ENCODE measurements around the gene KIAA1217.

KIAA1217 gene

DNA sequence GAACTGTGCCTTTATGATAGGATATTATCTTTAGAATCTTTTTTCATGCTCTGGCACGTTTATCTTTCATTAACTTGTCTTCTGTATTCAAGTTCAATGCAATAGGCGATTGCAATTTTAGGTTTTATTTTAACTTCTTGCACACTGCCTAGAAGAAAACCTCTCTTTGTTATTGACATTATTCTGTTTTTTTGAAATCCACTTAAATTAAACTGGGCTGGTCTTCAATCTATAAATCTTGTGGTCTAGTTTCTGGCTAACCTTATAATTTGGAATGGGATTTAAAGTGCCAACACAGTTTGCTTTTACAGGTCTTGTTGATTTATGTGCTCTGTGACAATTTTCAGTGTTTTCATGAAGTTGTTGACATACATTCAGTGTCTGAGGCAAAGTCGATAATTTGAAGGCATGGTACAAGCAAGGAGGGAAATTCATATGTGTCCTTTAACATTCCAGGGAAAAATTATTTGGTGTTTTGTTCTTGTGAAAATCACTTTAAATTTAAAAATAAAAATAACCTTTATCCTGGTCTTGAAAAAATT lies 240.9 kb downstream of the KIAA1217 start:
- no peak overlapping the region for H3K27ac ChIP-seq
- TF ChIP-seq ZFX (IDR thresholded peaks at IDR 0.05) = no peak
- TF ChIP-seq, protein P1, sequence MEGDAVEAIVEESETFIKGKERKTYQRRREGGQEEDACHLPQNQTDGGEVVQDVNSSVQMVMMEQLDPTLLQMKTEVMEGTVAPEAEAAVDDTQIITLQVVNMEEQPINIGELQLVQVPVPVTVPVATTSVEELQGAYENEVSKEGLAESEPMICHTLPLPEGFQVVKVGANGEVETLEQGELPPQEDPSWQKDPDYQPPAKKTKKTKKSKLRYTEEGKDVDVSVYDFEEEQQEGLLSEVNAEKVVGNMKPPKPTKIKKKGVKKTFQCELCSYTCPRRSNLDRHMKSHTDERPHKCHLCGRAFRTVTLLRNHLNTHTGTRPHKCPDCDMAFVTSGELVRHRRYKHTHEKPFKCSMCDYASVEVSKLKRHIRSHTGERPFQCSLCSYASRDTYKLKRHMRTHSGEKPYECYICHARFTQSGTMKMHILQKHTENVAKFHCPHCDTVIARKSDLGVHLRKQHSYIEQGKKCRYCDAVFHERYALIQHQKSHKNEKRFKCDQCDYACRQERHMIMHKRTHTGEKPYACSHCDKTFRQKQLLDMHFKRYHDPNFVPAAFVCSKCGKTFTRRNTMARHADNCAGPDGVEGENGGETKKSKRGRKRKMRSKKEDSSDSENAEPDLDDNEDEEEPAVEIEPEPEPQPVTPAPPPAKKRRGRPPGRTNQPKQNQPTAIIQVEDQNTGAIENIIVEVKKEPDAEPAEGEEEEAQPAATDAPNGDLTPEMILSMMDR (conservative IDR thresholded peaks at IDR 0.05) = no peak

DNA sequence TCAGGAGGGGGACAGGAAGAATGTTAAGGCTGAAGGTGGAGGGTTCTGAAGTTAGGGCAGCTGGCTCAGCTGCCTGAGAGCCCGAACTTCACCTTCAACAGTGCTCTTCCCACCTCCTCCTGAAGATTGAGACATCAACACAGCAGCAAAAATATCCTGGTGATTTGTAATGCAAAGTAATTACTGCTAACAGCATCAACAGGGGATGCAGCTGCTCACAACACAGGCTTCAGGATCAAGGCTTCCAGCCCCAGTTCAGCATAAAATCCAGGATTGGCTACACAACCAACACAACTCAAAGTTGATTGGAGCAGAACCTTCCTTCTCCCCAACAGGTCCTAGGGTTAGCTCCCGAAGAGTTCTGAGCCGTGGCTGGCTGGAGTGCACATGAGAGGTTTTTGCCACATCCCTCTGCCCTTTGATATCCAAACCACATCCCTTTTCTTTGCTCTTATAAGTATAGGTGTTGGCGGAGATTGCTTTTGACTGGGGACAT lies 242.4 kb downstream of the KIAA1217 start:
- TF ChIP-seq ZFX (IDR thresholded peaks at IDR 0.05) = no peak
- TF ChIP-seq, protein P1 (conservative IDR thresholded peaks at IDR 0.05) = no peak
- no peak overlapping the region for H3K27ac ChIP-seq

DNA sequence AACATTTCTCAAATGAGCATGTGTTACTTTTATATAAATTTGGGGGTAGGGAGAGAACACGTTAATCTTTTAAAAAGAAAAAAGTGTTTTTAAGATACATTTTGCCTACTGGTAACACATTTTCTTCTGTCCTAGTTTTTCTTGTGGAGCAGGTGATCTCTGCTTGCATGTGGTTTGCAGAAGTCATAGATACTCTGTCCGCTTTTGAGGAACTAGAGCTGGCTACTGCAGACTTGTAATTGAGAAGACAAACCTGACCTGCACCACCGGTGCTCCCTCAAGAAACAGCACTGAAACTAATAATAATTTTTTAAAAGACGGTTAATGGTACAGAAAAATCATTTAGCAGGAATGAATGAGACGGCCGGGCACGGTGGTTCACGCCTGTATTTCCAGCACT lies 243.1 kb downstream of the KIAA1217 start:
- no peak for TF ChIP-seq ZFX (IDR thresholded peaks at IDR 0.05)
- TF ChIP-seq, protein P1 (conservative IDR thresholded peaks at IDR 0.05) = no peak
- no peak overlapping the region for H3K27ac ChIP-seq

DNA sequence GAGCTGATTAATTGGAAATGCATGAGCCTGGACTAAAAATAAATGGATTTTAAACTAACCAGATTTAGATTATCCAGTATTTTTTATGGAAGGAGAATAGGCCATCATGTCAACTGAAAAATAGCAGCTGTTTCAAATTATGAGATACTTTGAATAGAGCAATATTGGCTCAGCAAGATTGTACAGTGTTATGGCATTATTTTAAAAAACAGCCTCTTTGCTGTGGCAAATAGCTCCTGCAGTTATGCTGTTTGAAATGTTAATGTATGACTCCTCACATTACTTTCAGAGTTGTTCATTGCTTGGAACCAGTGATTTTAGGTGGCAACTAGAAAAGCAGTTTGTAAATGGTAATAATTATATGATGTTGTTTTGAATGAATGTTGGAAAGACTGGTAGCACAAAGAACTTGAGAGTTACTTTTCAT lies 244.5 kb downstream of the KIAA1217 start:
- TF ChIP-seq ZFX (IDR thresholded peaks at IDR 0.05) = no peak
- TF ChIP-seq, protein P1 (conservative IDR thresholded peaks at IDR 0.05) = no peak
- H3K27ac ChIP-seq = no peak overlapping the region

DNA sequence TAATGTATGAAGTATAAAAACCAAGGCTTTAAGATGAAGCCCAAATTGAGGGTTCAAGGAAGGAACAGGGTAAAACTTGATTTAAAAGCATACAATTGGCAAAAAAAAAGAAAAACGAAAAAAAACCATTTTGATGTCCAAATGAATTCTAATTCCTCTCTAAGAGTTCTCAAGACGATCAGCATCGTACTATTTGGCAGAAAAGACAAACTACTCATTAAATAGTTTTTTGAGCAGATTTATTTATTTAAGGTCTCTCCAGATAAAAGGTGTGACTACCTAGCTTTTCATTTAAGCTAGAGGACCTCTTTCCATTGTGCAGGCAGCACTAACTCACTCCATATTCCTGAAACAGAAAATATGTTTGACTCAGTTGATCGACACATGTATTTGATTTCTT lies 245.0 kb downstream of the KIAA1217 start:
- TF ChIP-seq, protein P1 (conservative IDR thresholded peaks at IDR 0.05) = no peak
- TF ChIP-seq ZFX (IDR thresholded peaks at IDR 0.05) = no peak
- H3K27ac ChIP-seq = no peak overlapping the region

DNA sequence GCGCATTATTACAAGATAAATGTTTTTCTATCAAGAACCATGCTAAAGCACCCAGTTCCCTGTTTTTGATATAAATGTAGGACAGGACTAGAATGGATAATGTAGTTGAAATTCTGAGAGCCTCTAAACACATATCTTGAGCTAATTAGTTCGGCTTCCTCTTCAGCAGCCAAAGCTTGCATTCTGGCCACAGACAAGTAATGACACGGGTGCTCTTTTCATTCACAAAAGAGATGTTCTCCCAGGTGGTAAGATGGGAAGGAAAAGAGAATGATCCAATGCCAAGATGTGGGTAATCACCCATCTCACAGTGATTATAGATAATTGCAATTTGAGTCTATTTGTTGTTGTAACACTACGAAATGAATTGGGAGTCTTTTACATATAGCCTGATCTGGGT lies 246.5 kb downstream of the KIAA1217 start:
- no peak overlapping the region for H3K27ac ChIP-seq
- TF ChIP-seq ZFX (IDR thresholded peaks at IDR 0.05) = no peak
- TF ChIP-seq, protein P1 (conservative IDR thresholded peaks at IDR 0.05) = no peak

DNA sequence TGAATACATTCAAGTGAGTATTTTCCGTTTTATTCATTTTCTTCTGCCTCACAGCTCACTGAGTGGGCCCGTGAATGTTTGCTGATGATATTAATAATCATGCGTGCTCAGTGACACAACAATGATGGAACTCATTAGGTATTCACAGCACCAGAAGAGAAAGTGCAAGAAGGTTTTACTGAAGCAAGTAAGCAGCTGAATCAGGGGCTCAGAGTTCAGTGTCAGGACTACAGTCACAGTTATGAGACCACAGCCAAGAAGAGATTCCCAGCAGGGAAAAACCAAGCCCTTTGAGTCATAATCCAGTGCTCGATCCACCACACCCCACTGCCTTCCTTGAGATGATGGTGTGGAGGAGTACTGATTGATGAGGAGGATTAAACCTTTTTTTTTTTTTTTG lies 247.4 kb downstream of the KIAA1217 start:
- no peak overlapping the region for H3K27ac ChIP-seq
- TF ChIP-seq, protein P1 (conservative IDR thresholded peaks at IDR 0.05) = no peak
- no peak for TF ChIP-seq ZFX (IDR thresholded peaks at IDR 0.05)
